HEK293T (cell line): ENCODE results near the gene CFAP70.

ENCODE experiments used
- CTCF ChIA-PET: fragments of 350-600 bp; formaldehyde crosslinking; extraction: SDS; loops from one replicate; lab custom pipeline; 2021; ENCODE audit warnings: antibody characterized with exemption, inconsistent platforms; lab: Yijun Ruan, JAX
- POLR2A ChIA-PET: fragments of 350-600 bp; formaldehyde crosslinking; extraction: SDS; loops from one replicate; lab custom pipeline; 2020; ENCODE audit warnings: antibody characterized with exemption, inconsistent platforms; lab: Yijun Ruan, JAX
- DNase-seq: peaks from one replicate; pipeline ENCODE4 v3.0.0; 2012; ENCODE audit warnings: mixed read lengths; ENCODE audit errors: extremely low spot score
- ARNT ChIP-seq: fragments of 450-650 bp; IDR thresholded peaks from 2 replicates; pipeline ENCODE4 v1.6.1; 2017; ENCODE audit warnings: mild to moderate bottlenecking
- BHLHE40 ChIP-seq: fragments of 450-650 bp; IDR thresholded peaks from 2 replicates; pipeline ENCODE4 v1.6.1; 2016; ENCODE audit warnings: mild to moderate bottlenecking, moderate library complexity, borderline replicate concordance
- CTBP1 ChIP-seq: fragments of 450-650 bp; IDR thresholded peaks from 2 replicates; pipeline ENCODE4 v1.6.1; 2016; ENCODE audit warnings: borderline replicate concordance
- ELF4 ChIP-seq: fragments of 450-650 bp; IDR thresholded peaks from 2 replicates; pipeline ENCODE4 v1.6.1; 2017; ENCODE audit warnings: antibody characterized with exemption
- FOXA1 ChIP-seq: fragments of 450-650 bp; IDR thresholded peaks from 2 replicates; pipeline ENCODE4 v1.6.1; 2016; ENCODE audit warnings: mild to moderate bottlenecking
- FOXK2 ChIP-seq: fragments of 450-650 bp; IDR thresholded peaks from 2 replicates; pipeline ENCODE4 v1.6.1; 2016; ENCODE audit warnings: mild to moderate bottlenecking
- FOXM1 ChIP-seq: fragments of 450-650 bp; IDR thresholded peaks from 2 replicates; pipeline ENCODE4 v1.6.1; 2017; ENCODE audit warnings: mild to moderate bottlenecking, borderline replicate concordance
- HDGF ChIP-seq: fragments of 450-650 bp; IDR thresholded peaks from 2 replicates; pipeline ENCODE4 v1.6.1; 2017; ENCODE audit warnings: antibody characterized with exemption, borderline replicate concordance
- L3MBTL2 ChIP-seq: fragments of 450-650 bp; conservative IDR thresholded peaks from 2 replicates; pipeline ENCODE4 v1.6.1; 2016; ENCODE audit warnings: mild to moderate bottlenecking
- LEF1 ChIP-seq: fragments of 450-650 bp; IDR thresholded peaks from 2 replicates; pipeline ENCODE4 v1.6.1; 2017; ENCODE audit warnings: mild to moderate bottlenecking, borderline replicate concordance
- NFRKB ChIP-seq: fragments of 450-650 bp; IDR thresholded peaks from 2 replicates; pipeline ENCODE4 v1.6.1; 2016; ENCODE audit warnings: mild to moderate bottlenecking, moderate library complexity
- PKNOX1 ChIP-seq: fragments of 450-650 bp; IDR thresholded peaks from 2 replicates; pipeline ENCODE4 v1.6.1; 2016
- SP1 ChIP-seq: fragments of 450-650 bp; IDR thresholded peaks from 2 replicates; pipeline ENCODE4 v1.6.1; 2017
- SUZ12 ChIP-seq: fragments of 450-650 bp; IDR thresholded peaks from 2 replicates; pipeline ENCODE4 v1.6.1; 2016; ENCODE audit warnings: mild to moderate bottlenecking
- TARDBP ChIP-seq: fragments of 450-650 bp; IDR thresholded peaks from 2 replicates; pipeline ENCODE4 v1.6.1; 2016
- ZNF384 ChIP-seq: fragments of 450-650 bp; IDR thresholded peaks from 2 replicates; pipeline ENCODE4 v1.6.1; 2016

CFAP70 gene

GRCh38 chr10:73358331-73359279 is at the start of gene CFAP70:
Gene CFAP70, minus strand, starts transcription at chr10:73358864. Its CDS starts 4,068 bp downstream, at chr10:73354796.
- TF ChIP-seq ZNF384 (no peak), PKNOX1 (no peak), SP1 (peak; percentile 64; the same call in 1 of the 2 replicates), L3MBTL2 (peak; percentile 47)
- CTCF ChIA-PET: no interaction called here
- POLR2A ChIA-PET: interaction anchor here (0.5 to 2.1 kb wide), 15 partner anchors 10 to 112 kb away, joined by 3 to 16 read pairs (median 5); partner anchors contain the start of genes DNAJC9 and MRPS16
- DNase-seq: peak; percentile 98

- TF ChIP-seq CTBP1 (no peak), SP1 (no peak), FOXA1 (no peak), PKNOX1 (no peak), SUZ12 (no peak), BHLHE40 (no peak), ELF4 (no peak), ARNT (no peak), L3MBTL2 (no peak), ZNF384 (no peak), NFRKB (no peak), FOXM1 (no peak), FOXK2 (no peak), TARDBP (no peak), LEF1 (no peak), HDGF (no peak)
Measured at GRCh38 chr10:73408061-73408460, 49.4 kb upstream of the CFAP70 start.

GRCh38 chr10:73407495-73407894 is 48.8 kb upstream of the CFAP70 start:
- no peak for DNase-seq
- POLR2A ChIA-PET: no interaction called here
- CTCF ChIA-PET: no interaction called here
- TF ChIP-seq FOXA1: no peak
- TF ChIP-seq PKNOX1: no peak
- no peak for TF ChIP-seq CTBP1
- TF ChIP-seq ZNF384: no peak
- TF ChIP-seq L3MBTL2: no peak
- TF ChIP-seq FOXM1: no peak
- no peak for TF ChIP-seq HDGF
- TF ChIP-seq ARNT: no peak
- no peak for TF ChIP-seq FOXK2
- TF ChIP-seq ELF4: no peak
- TF ChIP-seq TARDBP: no peak
- TF ChIP-seq BHLHE40: no peak
- TF ChIP-seq SUZ12: no peak
- TF ChIP-seq LEF1: no peak
- TF ChIP-seq NFRKB: no peak
- no peak for TF ChIP-seq SP1

More at GRCh38 chr10:73408061-73408460, 49.4 kb upstream of the CFAP70 start:
- DNase-seq: no peak
- ChIA-PET CTCF (no interaction called here), POLR2A (no interaction called here)

- POLR2A ChIA-PET: interaction anchor here (1.2 kb wide), 1 partner anchor 48 kb away, joined by 5 read pairs; the partner anchor contains the start of gene CFAP70
- CTCF ChIA-PET: no interaction called here
Measured at GRCh38 chr10:73406846-73407245, 48.2 kb upstream of the CFAP70 start.

GRCh38 chr10:73405556-73405955 is 46.9 kb upstream of the CFAP70 start:
- ChIA-PET CTCF (no interaction called here), POLR2A (no interaction called here)
- DNase-seq: no peak
- TF ChIP-seq TARDBP (no peak), FOXA1 (no peak)

More at GRCh38 chr10:73406846-73407245, 48.2 kb upstream of the CFAP70 start:
- no peak for TF ChIP-seq SP1
- TF ChIP-seq NFRKB: no peak
- TF ChIP-seq LEF1: no peak
- TF ChIP-seq L3MBTL2: no peak
- no peak for TF ChIP-seq FOXK2
- TF ChIP-seq HDGF: no peak
- TF ChIP-seq TARDBP: no peak
- TF ChIP-seq FOXM1: no peak
- TF ChIP-seq CTBP1: no peak
- no peak for DNase-seq

- POLR2A ChIA-PET: no interaction called here
- no peak for TF ChIP-seq HDGF
- TF ChIP-seq NFRKB: no peak
- no peak for TF ChIP-seq SP1
- no peak for TF ChIP-seq PKNOX1
- TF ChIP-seq CTBP1: no peak
- no peak for TF ChIP-seq BHLHE40
- TF ChIP-seq FOXA1: no peak
- no peak for TF ChIP-seq FOXM1
- TF ChIP-seq ELF4: no peak
- no peak for TF ChIP-seq FOXK2
- no peak for TF ChIP-seq TARDBP
- TF ChIP-seq SUZ12: no peak
- TF ChIP-seq LEF1: no peak
- TF ChIP-seq ARNT: no peak
- TF ChIP-seq ZNF384: no peak
- no peak for TF ChIP-seq L3MBTL2
- CTCF ChIA-PET: no interaction called here
- no peak for DNase-seq
Measured at GRCh38 chr10:73404690-73405089, 46.0 kb upstream of the CFAP70 start.
